ENCODE results near the gene ASTN2.

The ASTN2 gene

GRCh38 chr9:117414906-117415331 is at the start of gene ASTN2:
ASTN2 (minus strand) TSS chr9:117415057; CDS start chr9:117414938, 119 bp downstream.
- no peak for DNase-seq

GRCh38 chr9:117462861-117463260 is 48.0 kb upstream of the ASTN2 start:
- DNase-seq = no peak

GRCh38 chr9:117461386-117461785 is 46.5 kb upstream of the ASTN2 start:
- no peak for DNase-seq

GRCh38 chr9:117460743-117461142 is 45.9 kb upstream of the ASTN2 start:
- DNase-seq = no peak

- DNase-seq = no peak
These were observed 45.1 kb upstream of the ASTN2 start for GRCh38 chr9:117459913-117460312.

GRCh38 chr9:117458066-117458465 is 43.2 kb upstream of the ASTN2 start:
- no peak for DNase-seq

GRCh38 chr9:117454711-117455110 is 39.9 kb upstream of the ASTN2 start:
- DNase-seq = no peak

GRCh38 chr9:117453737-117454136 is 38.9 kb upstream of the ASTN2 start:
- DNase-seq = no peak

GRCh38 chr9:117451311-117451710 is 36.5 kb upstream of the ASTN2 start:
- DNase-seq = no peak

GRCh38 chr9:117448066-117448465 is 33.2 kb upstream of the ASTN2 start:
- no peak for DNase-seq

- no peak for DNase-seq
These were observed 30.8 kb upstream of the ASTN2 start for GRCh38 chr9:117445631-117446030.

GRCh38 chr9:117444501-117444900 is 29.6 kb upstream of the ASTN2 start:
- DNase-seq = no peak

- DNase-seq = no peak
These were observed 22.4 kb upstream of the ASTN2 start for GRCh38 chr9:117437283-117437682.

GRCh38 chr9:117435630-117436261 is 20.9 kb upstream of the ASTN2 start:
- no peak for DNase-seq

- no peak for DNase-seq
These were observed 19.7 kb upstream of the ASTN2 start for GRCh38 chr9:117434566-117434965.

GRCh38 chr9:117430813-117431212 is 16.0 kb upstream of the ASTN2 start:
- DNase-seq = no peak

GRCh38 chr9:117427357-117427913 is 12.6 kb upstream of the ASTN2 start:
- DNase-seq = no peak

GRCh38 chr9:117425566-117425965 is 10.7 kb upstream of the ASTN2 start:
- no peak for DNase-seq

- no peak for DNase-seq
These were observed 9.4 kb upstream of the ASTN2 start for GRCh38 chr9:117424291-117424690.

GRCh38 chr9:117418111-117418510 is 3.3 kb upstream of the ASTN2 start:
- no peak for DNase-seq

GRCh38 chr9:117416856-117417255 is 2.0 kb upstream of the ASTN2 start:
- no peak for DNase-seq

- DNase-seq = no peak
These were observed 579 bp upstream of the ASTN2 start for GRCh38 chr9:117415358-117415914.

GRCh38 chr9:117414220-117414905 is 494 bp downstream of the ASTN2 start:
- DNase-seq = no peak

Measured in fibroblast of skin of right quadriceps (primary cell).